SK-N-MC (cell line): ENCODE data around the gene EPB41L4B.

Experiments
- EZH2 ChIP-seq: fragments of 200-600 bp; sonication (generic); IDR thresholded peaks from one replicate; pipeline ENCODE4 v1.6.1; 2017; ENCODE audit warnings: antibody characterized with exemption
- POLR2AphosphoS5 ChIP-seq: IDR thresholded peaks from 2 replicates; pipeline ENCODE4 v1.6.1; 2012; ENCODE audit warnings: mild to moderate bottlenecking, low read depth, low read length, borderline replicate concordance

GRCh38 chr9:109203761-109204360 is 117.0 kb downstream of the EPB41L4B start:
- TF ChIP-seq POLR2AphosphoS5, result no peak
- TF ChIP-seq EZH2, result no peak
